ENCODE measurements around the gene GJB4. TPM values are rescaled to one million over a fixed set of nuclear protein-coding genes. Genes with fewer than 3 reads are reported as not detected.
A peak's percentile ranks its signal among the peaks of the same experiment; 100 is the strongest.

GJB4 gene
- polyA plus RNA-seq, 1 donor from 2014 or later, result not detected

DNA sequence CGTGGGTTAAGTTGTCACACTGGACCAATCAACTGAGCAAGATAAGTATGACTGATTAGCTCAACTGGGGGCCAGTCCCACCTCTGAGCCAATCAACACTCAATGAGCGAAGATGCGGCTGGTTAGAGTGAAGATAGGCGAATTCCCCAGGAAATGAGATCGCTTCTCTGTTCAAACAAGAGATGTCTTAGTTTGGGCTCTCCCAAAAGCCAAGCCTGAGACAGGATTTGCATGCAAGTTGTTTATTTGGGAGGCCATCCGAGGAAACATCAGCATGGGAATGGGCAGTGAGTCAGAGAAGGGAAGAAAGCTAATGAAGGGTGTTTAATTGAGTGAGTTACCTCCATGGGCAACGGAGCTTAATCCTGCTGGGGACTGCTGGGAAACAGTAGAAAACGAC is 9.5 kb upstream of the GJB4 start:
- Histone ChIP-seq H3K9me2 (ENCODE audit: insufficient read depth, low read length) (no peaks in the 10 kb centered on the region), H4K20me1 (ENCODE audit: insufficient read depth) (no peaks in the 10 kb centered on the region), H3K27ac (ENCODE audit: low read length) (no peak overlapping the region), H2AFZ (ENCODE audit: low read depth, low read length) (no peak overlapping the region), H3K9ac (ENCODE audit: low read length) (no peak overlapping the region), H3K27me3 (ENCODE audit: insufficient read depth, low read depth, low read length) (no peaks in the 10 kb centered on the region), H3F3A (ENCODE audit: insufficient read depth, low read length, poor library complexity, severe bottlenecking) (no peaks in the 10 kb centered on the region), H3K9me3 (ENCODE audit: low read length) (no peaks in the 10 kb centered on the region), H3K4me2 (ENCODE audit: low read length) (no peak overlapping the region), H3K4me3 (ENCODE audit: low read length) (no peak overlapping the region), H3K36me3 (ENCODE audit: insufficient read depth, low read length) (no peaks in the 10 kb centered on the region), H3K79me2 (replicated peaks; ENCODE audit: insufficient read depth, low read length) (no peaks in the 10 kb centered on the region)
- TF ChIP-seq, protein P1, sequence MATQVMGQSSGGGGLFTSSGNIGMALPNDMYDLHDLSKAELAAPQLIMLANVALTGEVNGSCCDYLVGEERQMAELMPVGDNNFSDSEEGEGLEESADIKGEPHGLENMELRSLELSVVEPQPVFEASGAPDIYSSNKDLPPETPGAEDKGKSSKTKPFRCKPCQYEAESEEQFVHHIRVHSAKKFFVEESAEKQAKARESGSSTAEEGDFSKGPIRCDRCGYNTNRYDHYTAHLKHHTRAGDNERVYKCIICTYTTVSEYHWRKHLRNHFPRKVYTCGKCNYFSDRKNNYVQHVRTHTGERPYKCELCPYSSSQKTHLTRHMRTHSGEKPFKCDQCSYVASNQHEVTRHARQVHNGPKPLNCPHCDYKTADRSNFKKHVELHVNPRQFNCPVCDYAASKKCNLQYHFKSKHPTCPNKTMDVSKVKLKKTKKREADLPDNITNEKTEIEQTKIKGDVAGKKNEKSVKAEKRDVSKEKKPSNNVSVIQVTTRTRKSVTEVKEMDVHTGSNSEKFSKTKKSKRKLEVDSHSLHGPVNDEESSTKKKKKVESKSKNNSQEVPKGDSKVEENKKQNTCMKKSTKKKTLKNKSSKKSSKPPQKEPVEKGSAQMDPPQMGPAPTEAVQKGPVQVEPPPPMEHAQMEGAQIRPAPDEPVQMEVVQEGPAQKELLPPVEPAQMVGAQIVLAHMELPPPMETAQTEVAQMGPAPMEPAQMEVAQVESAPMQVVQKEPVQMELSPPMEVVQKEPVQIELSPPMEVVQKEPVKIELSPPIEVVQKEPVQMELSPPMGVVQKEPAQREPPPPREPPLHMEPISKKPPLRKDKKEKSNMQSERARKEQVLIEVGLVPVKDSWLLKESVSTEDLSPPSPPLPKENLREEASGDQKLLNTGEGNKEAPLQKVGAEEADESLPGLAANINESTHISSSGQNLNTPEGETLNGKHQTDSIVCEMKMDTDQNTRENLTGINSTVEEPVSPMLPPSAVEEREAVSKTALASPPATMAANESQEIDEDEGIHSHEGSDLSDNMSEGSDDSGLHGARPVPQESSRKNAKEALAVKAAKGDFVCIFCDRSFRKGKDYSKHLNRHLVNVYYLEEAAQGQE (IDR thresholded peaks at IDR 0.05; ENCODE audit: borderline replicate concordance), result no peak
- TF ChIP-seq POLR2AphosphoS5 (IDR thresholded peaks at IDR 0.05), result no peak
- no peak for TF ChIP-seq EP300 (conservative IDR thresholded peaks at IDR 0.05; ENCODE audit: poor library complexity, severe bottlenecking)
- TF ChIP-seq, protein P2, sequence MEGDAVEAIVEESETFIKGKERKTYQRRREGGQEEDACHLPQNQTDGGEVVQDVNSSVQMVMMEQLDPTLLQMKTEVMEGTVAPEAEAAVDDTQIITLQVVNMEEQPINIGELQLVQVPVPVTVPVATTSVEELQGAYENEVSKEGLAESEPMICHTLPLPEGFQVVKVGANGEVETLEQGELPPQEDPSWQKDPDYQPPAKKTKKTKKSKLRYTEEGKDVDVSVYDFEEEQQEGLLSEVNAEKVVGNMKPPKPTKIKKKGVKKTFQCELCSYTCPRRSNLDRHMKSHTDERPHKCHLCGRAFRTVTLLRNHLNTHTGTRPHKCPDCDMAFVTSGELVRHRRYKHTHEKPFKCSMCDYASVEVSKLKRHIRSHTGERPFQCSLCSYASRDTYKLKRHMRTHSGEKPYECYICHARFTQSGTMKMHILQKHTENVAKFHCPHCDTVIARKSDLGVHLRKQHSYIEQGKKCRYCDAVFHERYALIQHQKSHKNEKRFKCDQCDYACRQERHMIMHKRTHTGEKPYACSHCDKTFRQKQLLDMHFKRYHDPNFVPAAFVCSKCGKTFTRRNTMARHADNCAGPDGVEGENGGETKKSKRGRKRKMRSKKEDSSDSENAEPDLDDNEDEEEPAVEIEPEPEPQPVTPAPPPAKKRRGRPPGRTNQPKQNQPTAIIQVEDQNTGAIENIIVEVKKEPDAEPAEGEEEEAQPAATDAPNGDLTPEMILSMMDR (IDR thresholded peaks at IDR 0.05; ENCODE audit: poor library complexity, severe bottlenecking), result no peak
- TF ChIP-seq TAF1 (IDR thresholded peaks at IDR 0.05; ENCODE audit: low read depth), result no peak
- no peak for TF ChIP-seq EZH2 (IDR thresholded peaks at IDR 0.05; ENCODE audit: borderline replicate concordance, insufficient read depth, low read length, poor library complexity, severe bottlenecking)
- TF ChIP-seq SMC3 (conservative IDR thresholded peaks at IDR 0.05; ENCODE audit: poor library complexity), result no peak
- no peak for TF ChIP-seq MXI1 (conservative IDR thresholded peaks at IDR 0.05; ENCODE audit: poor library complexity, severe bottlenecking)
- no peak for TF ChIP-seq RAD21 (conservative IDR thresholded peaks at IDR 0.05)

DNA sequence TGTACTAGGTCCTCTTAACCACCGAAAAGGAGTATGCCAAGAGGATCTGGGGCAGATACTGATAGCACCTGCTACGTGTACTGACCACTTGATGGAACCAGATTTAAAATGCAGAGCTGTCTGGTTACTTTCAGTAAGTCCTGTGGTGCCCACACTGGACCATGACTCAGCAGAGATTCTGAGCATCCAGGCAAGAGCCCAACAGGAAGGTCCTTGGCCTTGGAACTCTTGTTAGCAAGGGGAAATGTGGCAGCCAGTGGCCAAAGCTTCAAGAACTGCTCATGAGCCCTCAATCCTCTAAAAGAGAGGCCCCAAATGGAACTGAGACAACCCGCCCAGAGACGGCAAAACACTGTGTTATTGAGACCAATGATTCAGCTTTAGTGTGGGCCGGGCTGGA is 8.9 kb upstream of the GJB4 start:
- Histone ChIP-seq H4K20me1 (ENCODE audit: insufficient read depth) (no peaks in the 10 kb centered on the region), H3K9me2 (ENCODE audit: insufficient read depth, low read length) (no peaks in the 10 kb centered on the region), H3K9ac (ENCODE audit: low read length) (no peak overlapping the region), H3K9me3 (ENCODE audit: low read length) (no peaks in the 10 kb centered on the region), H3K4me2 (ENCODE audit: low read length) (no peak overlapping the region), H2AFZ (ENCODE audit: low read depth, low read length) (no peak overlapping the region), H3K36me3 (ENCODE audit: insufficient read depth, low read length) (no peaks in the 10 kb centered on the region), H3K79me2 (replicated peaks; ENCODE audit: insufficient read depth, low read length) (no peaks in the 10 kb centered on the region), H3F3A (ENCODE audit: insufficient read depth, low read length, poor library complexity, severe bottlenecking) (no peaks in the 10 kb centered on the region), H3K27me3 (ENCODE audit: insufficient read depth, low read depth, low read length) (no peaks in the 10 kb centered on the region), H3K4me3 (ENCODE audit: low read length) (no peak overlapping the region), H3K27ac (ENCODE audit: low read length) (no peak overlapping the region)
- no peak for TF ChIP-seq POLR2AphosphoS5 (IDR thresholded peaks at IDR 0.05)
- TF ChIP-seq EP300 (conservative IDR thresholded peaks at IDR 0.05; ENCODE audit: poor library complexity, severe bottlenecking), result no peak
- no peak for TF ChIP-seq TAF1 (IDR thresholded peaks at IDR 0.05; ENCODE audit: low read depth)

DNA sequence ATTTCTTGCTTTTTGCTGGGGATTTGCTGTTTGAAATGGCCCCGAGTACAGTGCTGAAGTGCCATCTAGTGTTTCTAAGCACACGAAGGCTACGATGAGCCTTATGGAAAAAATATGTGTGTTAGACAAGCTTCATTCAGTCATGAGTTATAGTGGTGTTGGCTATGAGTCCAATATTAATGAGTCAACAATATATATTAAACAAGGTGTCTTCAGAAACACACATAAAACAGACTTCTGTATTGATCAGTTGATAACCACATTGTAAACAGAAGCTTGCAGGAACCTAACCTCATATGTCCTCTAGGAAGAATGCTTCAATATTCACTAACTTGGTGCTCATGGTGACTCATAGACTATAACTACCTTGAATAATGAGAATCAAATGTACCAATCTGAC is 6.4 kb upstream of the GJB4 start:
- H3K4me3 ChIP-seq (ENCODE audit: low read length), result no peak overlapping the region
- H3K4me2 ChIP-seq (ENCODE audit: low read length), result no peak overlapping the region
- H3K79me2 ChIP-seq (replicated peaks; ENCODE audit: insufficient read depth, low read length), result no peaks in the 10 kb centered on the region
- no peaks in the 10 kb centered on the region for H3K9me2 ChIP-seq (ENCODE audit: insufficient read depth, low read length)
- peak; percentile 26 for TF ChIP-seq RAD21 (conservative IDR thresholded peaks at IDR 0.05)
- no peak for TF ChIP-seq POLR2AphosphoS5 (IDR thresholded peaks at IDR 0.05)
- no peaks in the 10 kb centered on the region for H3K27me3 ChIP-seq (ENCODE audit: insufficient read depth, low read depth, low read length)
- H3F3A ChIP-seq (ENCODE audit: insufficient read depth, low read length, poor library complexity, severe bottlenecking), result no peaks in the 10 kb centered on the region
- H3K27ac ChIP-seq (ENCODE audit: low read length), result no peak overlapping the region
- no peaks in the 10 kb centered on the region for H3K9me3 ChIP-seq (ENCODE audit: low read length)
- no peak overlapping the region for H2AFZ ChIP-seq (ENCODE audit: low read depth, low read length)
- no peaks in the 10 kb centered on the region for H4K20me1 ChIP-seq (ENCODE audit: insufficient read depth)
- H3K9ac ChIP-seq (ENCODE audit: low read length), result no peak overlapping the region
- H3K36me3 ChIP-seq (ENCODE audit: insufficient read depth, low read length), result no peaks in the 10 kb centered on the region
